HG03025 (cell line): ENCODE data around the gene TECPR1.
A peak's percentile ranks its signal among the peaks of the same experiment; 100 is the strongest.

Source experiments
- ATAC-seq: cut with Tn5 transposase; IDR thresholded peaks from one replicate; pipeline ENCODE4 v1.9.1; 2021; ENCODE audit warnings: mild to moderate bottlenecking, moderate library complexity; ENCODE audit not compliant: unreplicated experiment, low FRiP score

The TECPR1 gene, protein sequence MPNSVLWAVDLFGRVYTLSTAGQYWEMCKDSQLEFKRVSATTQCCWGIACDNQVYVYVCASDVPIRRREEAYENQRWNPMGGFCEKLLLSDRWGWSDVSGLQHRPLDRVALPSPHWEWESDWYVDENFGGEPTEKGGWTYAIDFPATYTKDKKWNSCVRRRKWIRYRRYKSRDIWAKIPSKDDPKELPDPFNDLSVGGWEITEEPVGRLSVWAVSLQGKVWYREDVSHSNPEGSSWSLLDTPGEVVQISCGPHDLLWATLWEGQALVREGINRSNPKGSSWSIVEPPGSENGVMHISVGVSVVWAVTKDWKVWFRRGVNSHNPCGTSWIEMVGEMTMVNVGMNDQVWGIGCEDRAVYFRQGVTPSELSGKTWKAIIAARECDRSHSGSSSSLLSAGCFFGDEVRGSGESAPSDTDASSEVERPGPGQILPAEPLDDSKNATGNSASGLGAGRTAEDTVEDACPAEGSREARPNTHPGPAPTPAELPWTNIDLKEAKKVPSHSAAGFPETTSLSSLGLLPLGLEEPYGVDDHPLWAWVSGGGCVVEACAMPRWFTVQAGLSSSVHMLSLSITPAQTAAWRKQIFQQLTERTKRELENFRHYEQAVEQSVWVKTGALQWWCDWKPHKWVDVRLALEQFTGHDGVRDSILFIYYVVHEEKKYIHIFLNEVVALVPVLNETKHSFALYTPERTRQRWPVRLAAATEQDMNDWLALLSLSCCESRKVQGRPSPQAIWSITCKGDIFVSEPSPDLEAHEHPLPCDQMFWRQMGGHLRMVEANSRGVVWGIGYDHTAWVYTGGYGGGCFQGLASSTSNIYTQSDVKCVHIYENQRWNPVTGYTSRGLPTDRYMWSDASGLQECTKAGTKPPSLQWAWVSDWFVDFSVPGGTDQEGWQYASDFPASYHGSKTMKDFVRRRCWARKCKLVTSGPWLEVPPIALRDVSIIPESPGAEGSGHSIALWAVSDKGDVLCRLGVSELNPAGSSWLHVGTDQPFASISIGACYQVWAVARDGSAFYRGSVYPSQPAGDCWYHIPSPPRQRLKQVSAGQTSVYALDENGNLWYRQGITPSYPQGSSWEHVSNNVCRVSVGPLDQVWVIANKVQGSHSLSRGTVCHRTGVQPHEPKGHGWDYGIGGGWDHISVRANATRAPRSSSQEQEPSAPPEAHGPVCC

GRCh38 chr7:98251601-98252424 lies at the start of gene TECPR1:
TSS of gene TECPR1 (minus strand) at chr7:98252232. CDS start at chr7:98246146, 6,086 bp downstream.
- peak; percentile 92 for ATAC-seq

DNA sequence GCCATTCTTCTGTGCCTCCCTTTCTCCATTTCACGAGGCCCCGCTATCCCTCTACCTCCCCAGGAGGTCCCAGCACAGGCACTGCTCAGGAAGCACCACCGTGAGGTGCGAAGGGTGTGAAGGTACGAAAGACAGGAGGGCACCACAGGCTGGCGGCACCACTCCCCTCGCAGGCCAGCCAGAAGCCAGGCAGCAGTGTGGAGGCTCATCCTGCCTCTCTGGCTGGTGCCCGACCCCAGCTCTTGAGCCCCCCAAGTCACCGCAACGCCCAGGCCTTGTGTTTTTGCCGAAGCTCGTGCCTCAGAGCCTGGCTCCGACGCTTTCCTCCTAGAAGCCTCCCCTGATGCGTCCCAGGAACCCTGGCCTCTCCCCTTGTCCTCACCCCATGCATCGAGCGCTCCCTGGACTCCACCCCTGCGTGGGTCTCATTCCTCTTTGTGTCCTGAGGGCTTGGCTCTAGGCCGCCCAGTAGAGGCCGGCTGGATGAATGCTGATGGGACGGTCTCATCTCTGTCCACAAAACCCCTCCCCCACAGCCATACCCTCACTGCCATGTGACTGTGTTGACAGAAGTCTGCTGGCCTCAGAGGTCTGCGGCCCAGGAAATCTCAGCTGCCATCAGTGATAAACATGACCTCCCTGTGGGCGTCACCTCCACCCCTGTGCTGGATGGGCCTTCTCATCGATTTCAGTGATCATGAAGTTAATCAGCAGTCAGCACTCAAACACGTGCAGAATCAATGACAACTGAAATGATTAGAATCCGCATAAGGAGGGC lies 48.8 kb upstream of the TECPR1 start:
- ATAC-seq, result no peak

- ATAC-seq, result no peak
Measured at GRCh38 chr7:98297626-98298286, 45.7 kb upstream of the TECPR1 start.

- ATAC-seq, result no peak
Measured at GRCh38 chr7:98296833-98297232, 44.8 kb upstream of the TECPR1 start.

DNA sequence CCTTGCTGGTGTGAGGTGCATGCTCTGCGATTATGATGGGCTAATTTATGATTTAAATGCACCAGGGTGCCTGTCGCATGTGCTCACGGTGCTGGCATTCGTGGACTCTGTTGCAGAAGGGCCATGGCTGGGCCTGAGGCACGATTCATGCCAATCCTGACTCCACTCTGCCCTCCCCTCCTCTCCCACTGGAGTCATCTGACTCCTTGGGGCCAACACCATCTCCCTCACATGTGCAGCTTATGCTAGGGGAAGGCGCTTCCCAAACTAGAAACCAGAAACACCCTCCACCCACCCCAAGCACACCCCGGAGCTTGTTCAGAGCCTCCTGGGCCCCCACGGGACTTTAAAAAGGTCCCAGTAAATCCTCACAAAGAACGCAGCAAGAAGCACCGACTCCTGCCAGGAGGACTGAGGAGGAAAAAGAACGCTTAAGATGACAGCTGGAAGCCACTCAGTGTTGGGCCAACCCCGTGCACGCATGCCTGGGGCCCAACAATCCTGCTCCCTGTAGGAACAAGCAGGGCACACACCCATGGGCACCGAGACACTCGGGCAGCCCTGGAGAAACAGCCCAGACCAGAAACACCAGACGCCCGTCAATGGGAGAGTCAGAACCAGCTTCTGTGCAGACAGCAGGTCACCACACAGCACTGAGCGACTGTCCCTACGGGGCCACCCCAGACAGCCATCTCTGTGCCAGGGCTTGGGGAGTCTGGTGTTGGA lies 43.6 kb upstream of the TECPR1 start:
- no peak for ATAC-seq

DNA sequence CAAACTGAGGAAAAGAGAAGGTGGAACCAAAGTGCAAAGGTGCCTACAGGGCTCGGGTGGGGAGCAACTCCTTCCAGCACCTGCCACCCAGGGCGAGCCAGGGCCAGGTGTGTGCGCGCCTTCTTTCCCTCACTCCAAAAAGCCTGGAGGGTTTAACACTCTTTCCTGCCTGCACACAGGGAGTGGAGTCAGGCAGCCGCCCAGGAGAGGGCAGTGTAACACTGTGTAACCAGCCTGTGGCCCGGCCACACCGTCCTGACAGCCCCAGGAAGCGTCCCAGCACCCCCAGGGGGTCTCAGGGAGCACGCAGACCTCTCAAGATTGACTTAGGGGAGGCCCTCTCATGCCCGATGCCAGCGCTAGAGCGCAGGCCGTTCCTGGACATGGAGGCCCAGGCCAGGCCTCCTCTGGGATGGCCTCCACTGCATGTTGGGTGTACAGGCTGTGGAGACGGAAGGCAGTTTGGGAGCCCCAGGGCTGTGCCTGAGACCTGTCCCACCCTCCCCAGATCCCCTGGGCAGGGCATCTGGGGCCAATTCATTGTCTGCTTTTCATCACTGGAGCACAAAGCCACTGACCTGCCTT lies 42.9 kb upstream of the TECPR1 start:
- ATAC-seq, result no peak

DNA sequence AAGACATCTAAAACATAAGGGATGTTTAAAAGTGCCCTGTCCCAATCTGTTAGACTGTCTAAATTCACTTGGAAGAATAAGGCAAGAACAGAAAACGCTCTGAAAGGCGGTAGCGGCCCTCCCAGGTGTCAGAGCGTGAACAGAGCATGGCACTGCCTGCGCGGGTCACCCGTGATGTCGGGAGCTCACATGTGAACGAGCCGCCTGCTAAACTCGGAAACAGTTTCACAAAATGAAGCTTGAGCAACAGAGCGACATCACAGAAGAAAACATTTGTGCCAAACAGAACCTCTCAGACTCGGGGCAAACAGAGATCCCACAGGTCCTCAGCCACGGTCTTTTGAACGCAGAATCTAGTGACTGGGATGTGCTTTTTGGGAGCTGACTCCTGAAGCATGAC lies 42.3 kb upstream of the TECPR1 start:
- no peak for ATAC-seq

- ATAC-seq, result no peak
Measured at GRCh38 chr7:98293746-98294145, 41.7 kb upstream of the TECPR1 start.

DNA sequence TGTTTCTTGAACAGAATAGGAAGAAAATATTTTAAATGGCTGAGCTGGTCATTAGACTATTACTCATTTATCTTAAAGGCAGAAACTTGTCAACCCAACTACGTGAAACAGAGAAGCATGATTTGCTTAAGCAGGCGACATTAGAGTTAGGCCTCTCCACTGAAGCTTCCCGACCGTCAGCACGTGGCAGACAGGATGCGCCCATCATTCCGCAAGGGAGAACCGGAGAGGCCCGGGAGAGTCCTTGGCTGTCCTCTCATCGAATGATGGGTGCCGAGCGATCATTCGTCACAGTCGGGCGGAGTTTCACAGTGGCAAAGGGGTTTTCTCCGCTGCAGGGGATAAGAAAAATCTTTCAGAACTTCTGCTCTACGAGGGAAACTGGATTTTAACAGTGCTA lies 41.2 kb upstream of the TECPR1 start:
- no peak for ATAC-seq

DNA sequence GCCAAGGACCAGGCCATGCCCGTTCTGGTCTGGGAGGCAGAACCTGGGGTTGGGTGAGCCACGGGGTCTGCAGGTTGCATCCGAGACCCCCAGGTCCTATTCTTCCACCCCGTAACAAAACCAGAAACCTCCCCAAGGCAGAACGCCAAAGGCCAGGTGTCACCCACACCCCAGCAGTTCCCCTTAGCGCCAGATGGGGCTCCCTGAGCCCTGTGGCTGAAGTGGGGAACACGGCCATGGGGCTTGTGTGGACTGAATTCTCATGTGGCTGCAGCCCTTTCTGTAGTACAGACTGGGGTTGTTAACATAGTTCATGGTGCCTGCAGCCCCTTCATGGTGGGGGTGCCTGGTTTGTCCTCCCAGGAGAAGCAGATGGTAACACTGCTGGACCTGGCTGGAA lies 39.7 kb upstream of the TECPR1 start:
- ATAC-seq, result no peak

DNA sequence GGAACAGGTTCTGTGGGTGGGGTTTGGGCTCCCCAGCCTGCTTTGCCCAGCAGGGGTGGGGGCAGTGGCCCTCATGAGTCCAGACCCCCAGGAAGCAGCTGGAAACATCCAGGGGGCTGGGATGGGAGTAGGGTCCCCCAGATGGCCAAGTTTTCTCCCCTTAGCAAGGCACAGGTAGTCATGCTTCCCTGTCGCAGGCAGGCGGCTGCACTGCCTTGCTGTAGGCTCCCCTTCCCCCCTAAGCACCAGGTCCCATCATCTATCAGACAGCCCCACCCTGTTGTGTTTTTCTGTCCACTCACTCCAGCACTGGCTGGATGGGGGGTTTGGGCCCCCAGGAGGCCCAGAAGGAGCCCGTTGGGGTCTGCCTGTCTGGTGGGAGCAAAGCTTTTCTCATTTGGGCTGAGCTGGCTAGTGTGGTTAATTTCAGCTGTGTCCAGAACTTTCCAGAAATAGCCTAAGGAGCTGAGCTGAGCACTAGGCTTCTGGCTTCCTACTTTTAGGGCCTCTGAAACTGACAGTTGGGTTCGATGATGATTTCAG lies 37.4 kb upstream of the TECPR1 start:
- ATAC-seq, result no peak

DNA sequence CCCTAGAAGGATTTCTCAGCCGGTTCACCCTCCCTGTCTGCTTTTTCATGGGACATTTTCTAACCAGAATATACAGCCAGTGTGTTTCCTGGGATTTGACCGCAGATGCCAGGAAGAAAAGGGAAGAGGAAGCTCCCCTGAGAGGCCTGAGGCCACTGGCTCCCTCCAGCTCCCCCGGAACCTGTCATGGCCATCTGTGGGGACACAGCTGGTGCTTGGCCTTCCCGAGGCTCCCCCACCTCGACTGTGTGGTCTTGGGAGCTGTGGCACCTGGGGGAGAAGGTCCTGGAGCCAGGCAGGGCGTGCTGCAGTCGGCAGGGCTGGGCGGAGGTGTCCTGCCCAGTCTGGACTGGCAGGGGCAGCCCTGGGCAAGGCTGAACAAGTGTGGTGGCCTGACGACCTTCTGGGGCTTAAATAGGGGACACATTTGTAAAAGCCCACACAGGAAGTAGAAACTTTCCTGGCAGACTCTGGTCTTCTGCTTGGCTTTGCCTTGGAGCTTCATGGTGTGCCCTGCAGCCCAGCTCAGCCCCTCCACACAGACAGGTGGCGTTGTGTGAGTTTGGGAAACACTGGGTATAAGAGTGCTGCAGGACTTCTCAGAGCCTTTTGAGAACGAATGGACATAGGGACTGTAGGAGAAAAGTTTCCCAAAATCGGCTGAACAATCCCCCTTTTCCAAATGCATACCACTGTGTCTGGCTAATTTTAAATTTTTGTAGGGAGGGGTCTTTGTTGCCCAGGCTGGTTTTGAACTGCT lies 36.2 kb upstream of the TECPR1 start:
- no peak for ATAC-seq

- ATAC-seq, result no peak
Measured at GRCh38 chr7:98287486-98287959, 35.5 kb upstream of the TECPR1 start.

DNA sequence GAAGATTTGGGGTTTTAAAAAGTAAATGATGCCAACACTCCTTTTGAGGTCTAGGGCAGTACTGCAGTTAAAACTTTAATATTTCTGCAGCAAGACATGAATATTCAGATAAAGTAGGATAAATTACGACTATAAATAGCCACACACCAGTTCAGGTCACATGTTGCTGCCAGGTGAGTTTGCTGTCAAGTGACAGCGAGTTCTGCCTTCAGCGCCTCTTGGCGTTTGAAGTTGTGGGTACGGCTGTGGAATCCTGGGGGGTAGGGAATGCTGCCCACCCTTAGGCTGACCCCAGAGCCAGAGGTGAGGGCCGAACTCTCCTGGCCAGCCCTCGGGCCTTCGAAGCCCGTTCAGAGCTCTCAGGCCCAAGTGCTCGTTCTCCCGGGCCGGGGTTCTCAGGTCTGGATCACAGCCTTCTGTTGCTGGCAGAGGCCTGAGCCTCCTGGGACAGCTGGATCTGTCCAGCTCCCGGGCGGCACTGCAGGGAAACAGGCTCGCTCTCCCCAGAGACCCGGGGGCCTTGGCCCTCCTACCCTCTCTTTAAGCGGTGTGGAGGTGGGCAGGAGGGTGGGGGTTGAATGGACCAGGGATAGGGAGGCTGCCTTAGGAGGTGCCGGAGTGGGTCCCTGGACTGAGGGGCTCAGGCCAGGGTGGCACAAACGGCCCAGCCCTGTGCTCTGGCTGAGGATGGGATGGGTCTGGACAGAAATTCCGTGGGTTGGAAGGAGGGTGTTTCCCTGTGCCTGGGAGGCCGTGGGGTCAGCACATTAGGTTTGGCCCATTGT lies 34.9 kb upstream of the TECPR1 start:
- ATAC-seq, result no peak

- ATAC-seq, result no peak
Measured at GRCh38 chr7:98286093-98286539, 34.1 kb upstream of the TECPR1 start.
